HuH-7 (cell line): ENCODE measurements around the gene COX14.
A peak's percentile ranks its signal among the peaks of the same experiment; 100 is the strongest.

ENCODE experiments used
- DNase-seq: peaks from one replicate; pipeline ENCODE4 v3.0.0; 2011; ENCODE audit warnings: low spot score

Gene COX14

DNA sequence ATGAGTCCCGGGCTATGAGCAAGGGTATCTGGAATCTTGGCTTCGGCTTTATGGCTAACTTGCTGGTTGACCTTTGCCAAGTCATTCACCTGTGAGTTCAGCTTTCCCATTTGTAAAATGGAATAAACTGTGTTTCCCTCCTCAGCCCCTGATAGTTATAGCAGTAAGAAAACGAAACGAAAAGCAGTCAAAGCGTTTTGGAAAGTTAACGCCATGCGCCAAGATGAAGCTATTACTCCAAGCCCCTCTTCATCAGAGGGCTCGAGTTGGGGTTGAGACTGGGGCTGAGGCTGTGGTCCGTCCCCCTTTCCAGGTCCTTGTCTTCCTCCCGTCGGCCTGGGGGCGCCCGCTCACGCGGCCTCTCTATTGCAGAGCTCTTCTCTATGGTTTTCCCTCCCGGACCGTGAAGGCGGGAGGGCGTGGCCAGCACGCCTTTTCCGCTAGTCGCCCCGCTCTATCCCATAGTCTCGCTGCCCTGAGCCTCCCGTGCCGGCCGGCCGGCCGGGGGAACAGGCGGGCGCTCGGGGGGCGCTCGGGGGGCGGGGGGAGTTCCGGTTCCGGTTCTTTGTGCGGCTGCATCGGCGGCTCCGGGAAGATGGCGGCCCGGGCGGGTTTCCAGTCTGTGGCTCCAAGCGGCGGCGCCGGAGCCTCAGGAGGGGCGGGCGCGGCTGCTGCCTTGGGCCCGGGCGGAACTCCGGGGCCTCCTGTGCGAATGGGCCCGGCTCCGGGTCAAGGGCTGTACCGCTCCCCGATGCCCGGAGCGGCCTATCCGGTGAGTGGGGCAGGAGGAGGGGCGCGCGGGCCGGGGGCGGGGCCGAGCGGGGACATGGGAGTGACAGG is 27.0 kb upstream of the COX14 start, which contains the start of gene SMARCD1:
Gene SMARCD1 (plus strand): TSS at position 568 of the 840 bp plus-strand sequence. CDS start 28 bp downstream, at position 596.
- peak; percentile 95 for DNase-seq

DNA sequence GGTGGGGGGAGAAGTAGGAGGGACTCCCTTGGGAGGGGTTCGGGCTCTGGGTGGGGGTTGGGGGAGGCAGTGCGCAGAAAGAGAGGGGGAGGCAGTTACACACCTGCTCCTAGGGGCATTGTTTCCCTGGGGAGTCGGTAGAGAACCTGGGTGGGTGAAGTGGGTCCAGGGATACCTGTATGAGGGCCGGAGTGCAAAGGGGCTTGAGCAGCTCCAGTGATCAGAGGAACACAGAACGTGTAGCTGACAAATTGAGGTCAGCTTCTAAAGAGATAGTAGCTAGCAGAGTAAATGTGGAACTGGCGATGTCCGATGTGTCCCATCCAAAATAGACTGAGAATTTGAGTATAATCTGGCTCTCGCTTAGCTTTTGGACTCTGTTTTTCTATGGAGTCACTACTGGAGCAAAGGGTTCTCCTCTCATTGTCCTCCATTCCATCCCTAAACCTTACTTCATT is 26.4 kb upstream of the COX14 start:
- DNase-seq = no peak

DNA sequence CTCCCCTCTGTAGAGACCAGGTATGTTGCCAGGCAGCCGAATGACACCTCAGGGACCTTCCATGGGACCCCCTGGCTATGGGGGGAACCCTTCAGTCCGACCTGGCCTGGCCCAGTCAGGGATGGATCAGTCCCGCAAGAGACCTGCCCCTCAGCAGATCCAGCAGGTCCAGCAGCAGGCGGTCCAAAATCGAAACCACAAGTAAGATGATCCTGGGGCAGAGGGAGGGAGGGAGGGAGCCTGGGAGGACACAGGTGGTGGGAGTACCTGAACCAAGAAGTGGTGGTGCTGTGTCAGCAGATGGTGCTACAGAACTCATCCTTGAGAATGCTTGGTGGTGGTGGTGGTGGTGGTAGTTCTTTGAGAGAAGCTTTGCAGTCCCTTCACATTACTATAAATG is 25.9 kb upstream of the COX14 start:
- DNase-seq = no peak

DNA sequence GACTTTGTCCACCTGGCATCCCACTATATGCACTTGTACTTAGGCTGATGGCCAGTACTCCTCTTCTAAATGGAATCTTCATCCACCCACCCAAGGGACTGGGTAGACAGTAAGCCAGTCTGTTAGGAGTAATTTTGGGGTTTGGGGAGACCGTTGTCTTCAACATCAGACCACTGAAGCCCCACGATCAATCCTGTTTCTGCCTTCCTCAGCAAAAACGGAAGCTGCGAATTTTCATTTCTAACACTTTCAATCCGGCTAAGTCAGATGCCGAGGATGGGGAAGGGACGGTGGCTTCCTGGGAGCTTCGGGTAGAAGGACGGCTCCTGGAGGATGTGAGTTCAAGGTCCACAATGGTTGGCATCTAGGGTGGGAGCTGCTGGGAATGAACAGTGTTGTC is 24.9 kb upstream of the COX14 start:
- DNase-seq = no peak

DNA sequence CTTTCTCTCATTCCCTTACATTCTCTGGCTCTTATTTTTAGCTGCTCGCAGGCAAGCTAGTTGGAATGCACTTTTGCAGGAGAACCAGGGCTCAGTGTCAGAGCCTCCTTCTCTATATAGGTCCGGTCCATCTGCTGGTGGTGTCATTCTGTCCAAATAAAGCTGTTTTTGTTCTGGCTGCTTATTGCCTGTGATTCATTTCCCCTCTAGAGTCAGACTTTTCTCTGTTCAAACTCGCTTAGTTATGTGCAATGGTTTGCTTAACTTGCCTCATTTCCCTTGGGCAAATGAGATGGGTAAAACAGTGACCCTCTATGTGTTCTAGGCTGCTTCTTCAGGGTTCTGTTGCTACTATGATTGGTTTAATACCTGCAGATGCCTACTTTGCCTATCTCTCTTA is 24.0 kb upstream of the COX14 start:
- DNase-seq = no peak

DNA sequence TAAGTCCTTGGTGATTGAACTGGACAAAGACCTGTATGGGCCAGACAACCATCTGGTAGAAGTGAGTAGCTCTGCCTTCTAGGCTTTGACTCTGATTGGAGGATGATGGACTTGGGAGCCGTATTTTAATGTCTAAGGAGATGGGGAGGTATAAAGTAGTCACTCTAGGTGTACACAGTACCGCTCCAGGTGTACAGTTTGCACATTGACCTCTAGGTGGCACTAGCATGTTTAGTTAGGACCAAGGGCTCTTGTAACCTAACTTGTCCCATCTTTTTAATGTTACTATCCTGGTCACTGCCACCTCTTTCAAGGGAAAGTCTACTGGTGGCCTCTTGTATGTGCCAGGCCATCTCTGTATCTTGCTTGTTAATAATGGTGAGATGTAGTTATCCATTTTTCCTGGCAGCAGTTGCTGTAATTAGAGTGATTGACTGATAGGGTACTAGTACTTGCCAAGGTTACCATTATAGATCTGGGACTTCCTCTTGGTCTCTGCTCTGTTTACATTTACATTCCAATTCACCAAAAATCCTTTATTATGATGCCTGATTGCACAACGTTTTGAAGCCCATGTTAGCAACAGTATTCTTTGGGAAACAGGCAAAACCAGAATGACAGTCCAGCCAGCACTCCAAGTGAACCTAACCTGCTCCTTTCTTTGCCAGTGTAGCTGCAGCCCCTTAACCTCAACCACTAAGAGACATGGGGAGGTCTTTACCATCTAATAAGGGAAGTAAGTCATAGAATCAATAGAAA is 23.3 kb upstream of the COX14 start:
- DNase-seq = peak; percentile 82

DNA sequence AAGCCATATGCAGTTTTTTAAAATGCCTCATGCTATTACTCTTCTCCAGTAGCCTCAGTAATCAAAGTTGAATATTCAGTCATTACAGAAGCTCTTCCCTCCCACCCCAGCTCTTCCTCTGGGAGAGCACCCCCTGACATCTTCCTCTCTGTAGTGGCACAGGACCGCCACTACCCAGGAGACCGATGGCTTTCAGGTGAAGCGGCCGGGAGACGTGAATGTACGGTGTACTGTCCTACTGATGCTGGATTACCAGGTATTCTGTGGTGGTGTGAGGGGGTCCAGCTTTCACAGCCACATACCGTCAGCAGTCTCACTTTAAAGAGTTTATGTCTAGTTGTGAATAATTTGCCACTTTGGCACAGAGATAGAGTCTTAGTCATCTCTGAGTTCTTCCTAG is 22.3 kb upstream of the COX14 start:
- DNase-seq = no peak

DNA sequence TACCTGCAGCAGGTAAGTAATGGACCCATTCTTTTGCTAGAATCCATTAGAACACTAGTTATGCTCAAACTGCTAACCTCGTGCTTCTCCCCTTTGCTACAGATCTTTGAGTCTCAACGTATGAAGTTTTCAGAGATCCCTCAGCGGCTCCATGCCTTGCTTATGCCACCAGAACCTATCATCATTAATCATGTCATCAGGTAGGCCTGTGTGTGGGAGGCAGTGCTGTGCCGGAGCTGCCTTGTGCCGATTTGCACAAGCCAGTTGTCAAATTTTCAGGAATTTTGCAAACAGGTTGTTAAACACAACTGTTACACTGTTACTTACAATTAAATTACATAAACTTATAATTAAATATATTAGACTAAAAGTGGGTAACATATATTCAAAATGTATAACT is 21.6 kb upstream of the COX14 start:
- no peak for DNase-seq

DNA sequence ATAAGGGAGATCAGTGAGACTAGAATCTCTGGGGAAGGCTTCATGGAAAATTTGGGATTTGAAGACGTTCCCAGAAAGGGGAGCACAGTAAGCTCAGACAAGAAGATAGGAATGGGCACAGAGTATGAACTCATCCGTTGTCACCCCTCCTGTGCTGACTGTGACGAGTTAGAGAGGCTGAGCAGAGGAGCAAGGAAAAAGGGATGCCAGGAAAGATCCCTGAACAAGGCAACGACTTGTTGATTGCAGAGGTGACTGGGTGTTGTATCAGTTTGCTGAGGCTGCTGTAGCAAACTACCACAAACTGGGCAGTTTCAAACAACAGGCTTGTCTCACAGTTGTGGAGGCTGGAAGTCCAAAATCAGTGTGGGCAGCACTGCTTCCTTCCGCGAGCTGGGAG is 14.1 kb upstream of the COX14 start:
- DNase-seq = no peak

DNA sequence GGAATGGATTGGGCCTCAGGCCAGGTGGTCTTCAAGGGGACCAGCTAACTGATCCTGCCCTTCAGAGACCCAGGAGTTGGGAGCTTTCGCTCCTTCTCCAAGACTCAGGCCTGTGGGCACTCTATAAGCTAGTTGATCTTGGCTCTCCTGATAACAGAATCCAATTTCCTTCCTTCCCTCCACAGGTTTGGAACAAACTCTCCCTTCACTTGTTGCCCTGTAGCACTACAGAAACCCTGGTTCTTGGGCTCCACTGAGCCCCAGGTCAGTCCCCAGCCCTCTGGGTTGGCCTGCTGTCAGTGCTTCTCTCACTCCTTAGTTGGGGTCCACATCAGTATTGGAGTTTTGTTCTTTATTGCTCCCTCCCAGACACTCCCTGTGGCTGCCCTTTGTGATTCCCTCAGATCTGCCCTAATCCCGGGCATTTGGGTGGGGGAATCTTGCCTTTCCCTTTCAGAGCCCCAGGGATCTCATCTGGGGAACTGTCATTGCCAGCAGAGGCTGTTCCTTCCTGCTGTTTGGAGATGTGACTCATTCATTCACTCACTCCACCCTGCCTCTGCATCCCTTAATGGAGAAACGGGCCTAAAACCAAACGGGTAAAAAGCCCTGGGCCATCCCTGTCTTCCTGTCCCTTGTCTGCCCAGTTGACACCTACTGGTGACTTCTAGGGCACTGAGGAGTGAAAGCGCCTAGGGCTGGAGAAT is 12.6 kb upstream of the COX14 start:
- DNase-seq = no peak

DNA sequence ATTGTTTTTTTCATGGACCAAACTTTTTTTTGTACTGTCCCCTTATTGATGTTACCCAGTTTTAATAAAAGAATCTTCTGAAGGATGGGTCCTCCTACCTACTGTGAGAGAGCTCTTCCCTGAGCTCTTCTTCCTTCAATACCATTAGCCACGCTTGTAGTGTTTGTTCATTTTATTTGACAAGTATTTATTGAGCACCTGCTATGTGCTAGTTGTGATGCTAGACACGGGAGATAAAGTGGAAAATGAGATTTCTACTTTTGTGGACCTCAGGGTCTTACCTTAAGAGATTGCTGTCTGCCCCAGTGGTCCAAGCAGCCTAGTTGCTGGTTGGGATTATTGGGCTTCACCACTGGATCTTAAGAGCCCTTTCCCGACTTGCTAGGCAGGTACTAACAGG is 11.5 kb upstream of the COX14 start:
- DNase-seq = no peak

DNA sequence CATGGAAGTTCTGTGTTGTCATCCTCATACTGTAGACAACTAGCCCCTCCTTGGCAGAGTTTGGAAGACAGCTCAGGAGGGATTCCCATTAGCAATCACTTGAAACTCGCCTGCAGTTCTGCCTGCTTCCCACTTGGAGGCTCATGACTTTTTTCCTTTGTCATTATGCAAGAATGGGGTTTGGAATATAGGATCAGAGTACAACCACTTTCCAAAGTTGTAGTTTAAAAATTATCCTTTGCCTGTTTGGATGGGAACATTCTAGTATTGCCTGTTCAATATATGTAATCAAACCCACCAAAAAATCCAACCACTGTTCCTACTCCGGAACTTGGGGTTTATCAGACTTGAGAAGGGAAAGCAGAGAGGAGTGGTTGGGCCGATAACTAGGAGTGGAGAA is 10.4 kb upstream of the COX14 start:
- DNase-seq = peak; percentile 52

DNA sequence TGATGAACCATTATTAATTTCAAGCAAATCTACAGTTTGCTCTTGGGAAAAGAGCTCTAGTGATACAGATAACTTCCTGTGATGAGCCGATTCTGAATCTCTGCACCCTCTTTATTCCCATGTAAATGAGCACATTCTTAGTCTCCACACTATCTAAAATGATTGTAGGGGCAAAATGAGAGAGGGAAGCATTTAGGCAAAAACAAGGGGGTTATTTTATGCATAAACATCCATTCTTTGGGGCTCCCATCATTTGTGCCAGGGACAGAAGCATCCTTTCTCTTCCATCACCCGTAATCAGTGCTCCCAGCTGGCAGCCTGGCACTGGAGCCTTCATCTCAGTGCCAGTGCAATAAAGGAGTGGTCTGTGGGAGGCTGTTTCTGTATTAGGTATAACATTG is 9.9 kb upstream of the COX14 start:
- no peak for DNase-seq

DNA sequence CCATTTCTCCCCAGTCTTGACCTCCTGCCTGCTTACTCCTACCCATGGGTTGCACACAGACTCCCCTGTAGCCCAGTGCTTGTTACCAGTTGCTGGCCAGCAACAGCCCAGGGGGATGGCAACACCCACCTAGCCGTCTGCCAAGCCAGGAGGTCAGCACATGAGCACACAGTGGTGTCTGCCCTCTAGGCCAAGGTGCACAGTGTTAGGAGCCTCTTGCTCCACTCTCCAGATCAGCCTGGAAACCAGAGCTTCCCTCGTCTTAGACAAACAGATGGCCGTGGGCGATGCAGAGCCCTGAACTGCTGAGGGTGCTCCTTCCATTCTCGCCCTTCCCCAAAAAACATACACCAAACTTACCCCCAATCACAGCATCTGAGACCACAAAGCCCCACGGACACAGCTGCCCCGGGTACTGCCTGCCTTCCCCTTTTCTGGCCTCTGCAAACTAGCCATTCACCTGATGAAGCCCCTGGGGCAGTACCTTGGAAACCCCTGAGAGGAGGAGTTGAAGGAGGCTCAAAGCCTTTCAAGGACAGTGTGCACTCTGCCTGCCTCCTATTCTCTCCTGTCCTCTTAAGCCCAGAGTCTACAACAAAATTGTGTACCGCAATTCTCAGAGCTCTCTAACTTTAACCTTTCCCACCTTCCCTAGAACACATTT is 9.3 kb upstream of the COX14 start:
- no peak for DNase-seq

DNA sequence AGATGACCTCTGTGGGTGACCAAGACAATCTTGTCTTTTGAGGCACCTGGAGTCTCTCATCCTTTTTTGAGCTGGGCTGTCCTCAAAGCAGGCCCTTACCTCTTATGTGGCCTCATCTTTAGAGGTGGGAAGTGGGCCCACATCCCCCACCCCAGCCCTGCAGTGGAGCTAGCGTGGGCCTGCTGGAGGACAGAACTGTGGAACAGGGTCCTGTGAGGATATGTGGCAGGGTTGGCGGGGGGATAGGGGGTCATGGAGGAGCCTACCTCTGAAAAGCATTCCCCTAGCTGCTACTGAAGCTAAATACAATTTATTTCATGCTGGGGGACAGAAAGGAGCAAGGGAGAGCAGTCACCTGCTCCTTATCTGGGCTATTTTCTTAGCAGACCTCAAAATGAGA is 8.7 kb upstream of the COX14 start:
- no peak for DNase-seq

DNA sequence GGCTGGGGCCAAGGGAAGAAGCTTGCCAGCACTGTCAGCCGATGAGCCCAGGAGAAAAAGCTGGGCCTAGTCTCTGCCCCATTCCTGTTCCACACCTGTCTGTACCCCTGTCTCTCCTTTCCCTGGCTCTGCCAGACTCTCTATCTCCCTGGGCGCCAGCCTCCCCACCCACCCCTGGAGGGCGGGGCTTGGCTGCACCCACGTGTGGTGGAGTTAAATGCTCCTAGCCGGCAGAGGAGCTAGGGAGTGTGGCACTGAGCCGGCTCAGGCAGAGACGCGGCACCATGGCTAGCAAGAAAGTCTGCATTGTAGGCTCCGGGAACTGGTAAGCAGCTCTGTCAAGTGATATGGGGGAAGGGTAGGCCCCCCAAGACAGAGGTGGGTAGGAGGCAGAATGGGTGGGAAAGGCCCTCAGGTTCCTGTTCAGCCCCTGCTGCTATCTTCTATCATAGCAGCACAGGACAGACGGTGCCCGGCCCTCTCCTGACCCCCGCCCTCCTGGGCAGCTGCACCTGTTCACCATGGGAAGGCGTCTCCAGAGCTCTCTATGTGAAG is 8.2 kb upstream of the COX14 start, which contains the start of gene GPD1:
Gene GPD1 (plus strand): TSS at position 242 of the 555 bp plus-strand sequence. CDS start 43 bp downstream, at position 285.
- no peak for DNase-seq

DNA sequence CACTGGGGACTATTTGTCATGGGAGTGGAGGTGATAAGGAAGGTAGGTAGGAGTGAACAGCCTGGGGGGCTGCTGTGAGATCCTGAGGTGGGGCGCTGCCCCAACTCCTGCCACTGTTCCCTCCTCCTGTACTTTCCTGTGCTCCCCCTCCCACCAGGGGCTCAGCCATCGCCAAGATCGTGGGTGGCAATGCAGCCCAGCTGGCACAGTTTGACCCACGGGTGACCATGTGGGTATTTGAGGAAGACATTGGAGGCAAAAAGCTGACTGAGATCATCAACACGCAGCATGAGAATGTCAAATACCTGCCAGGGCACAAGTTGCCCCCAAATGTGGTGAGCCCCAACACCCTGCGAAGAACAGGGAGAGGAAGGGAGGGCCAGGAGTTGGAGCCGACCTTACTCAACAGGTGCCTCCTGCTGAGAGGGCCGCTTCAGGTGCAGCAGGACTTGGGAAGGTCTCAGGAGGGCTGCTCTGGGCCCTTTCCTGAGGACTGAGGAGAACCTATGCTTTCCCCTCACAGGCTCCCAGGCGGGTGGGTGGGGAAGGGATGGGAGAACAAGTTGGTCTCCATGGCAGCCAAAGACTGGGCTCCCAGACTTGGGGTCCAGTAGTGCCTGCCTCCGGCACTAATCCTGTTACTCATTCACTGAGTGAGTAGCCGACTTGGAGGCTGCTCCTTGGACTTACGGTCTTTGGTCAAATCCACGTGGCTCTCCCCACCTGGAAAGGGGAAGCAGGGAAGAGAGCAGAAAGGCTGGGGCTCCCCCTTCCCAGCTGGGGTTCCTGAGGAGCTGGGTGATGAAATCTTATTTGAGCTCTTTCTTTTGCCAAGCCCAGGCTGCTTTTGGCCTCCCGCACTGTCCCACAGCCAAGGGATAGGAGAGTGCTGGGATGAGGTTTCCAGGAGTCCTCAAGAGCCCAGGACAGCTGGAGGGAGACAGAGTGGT is 7.3 kb upstream of the COX14 start:
- no peak for DNase-seq

DNA sequence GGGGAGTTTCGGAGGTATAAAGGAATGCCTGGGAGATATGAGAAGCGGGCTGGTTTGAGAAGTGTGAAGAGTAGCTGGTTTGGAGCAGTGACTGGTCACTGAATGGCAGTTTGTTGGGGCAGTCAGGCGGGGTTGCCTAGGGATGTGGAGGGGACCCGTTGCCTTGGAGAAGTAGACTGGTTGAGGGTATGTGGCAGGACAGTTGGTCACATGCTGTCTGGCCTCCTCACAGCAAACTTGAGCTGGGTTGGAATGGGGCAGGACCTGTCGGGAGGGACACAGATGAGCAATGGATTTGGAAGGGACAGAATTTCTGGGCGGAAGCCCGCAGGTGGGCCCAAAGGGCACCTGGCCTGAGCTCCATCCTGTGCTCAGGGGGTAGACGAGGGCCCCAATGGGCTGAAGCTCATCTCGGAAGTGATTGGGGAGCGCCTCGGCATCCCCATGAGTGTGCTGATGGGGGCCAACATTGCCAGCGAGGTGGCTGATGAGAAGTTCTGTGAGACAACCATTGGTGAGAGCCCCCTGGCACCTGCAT is 6.1 kb upstream of the COX14 start:
- DNase-seq = no peak

DNA sequence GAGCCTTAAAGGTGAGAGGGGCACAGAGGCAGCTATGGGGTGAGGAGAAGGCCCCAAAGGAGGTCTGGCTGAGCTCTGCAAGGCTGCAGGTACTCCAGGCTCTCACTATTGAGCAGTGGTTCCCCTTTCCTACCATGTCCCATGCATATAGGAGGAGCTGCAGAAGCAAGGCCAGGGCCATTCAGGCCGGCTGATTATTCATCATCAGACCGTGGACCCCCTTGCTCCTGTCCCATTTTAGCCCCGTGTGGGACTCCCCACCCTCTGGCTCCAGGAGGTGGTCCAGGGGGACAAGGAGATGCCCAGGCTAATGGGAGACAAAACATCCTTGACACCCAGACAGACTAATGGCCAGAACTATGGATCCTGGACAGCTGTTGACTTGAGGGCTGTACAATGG is 5.1 kb upstream of the COX14 start:
- no peak for DNase-seq
